Right forelimb (tissue), 1 donor: Measurements from ENCODE around the gene WDR1.
A peak's percentile ranks its signal among the peaks of the same experiment; 100 is the strongest.

Source experiments
- DNase-seq: peaks from one replicate; pipeline ENCODE4 v3.0.0-alpha.2; 2018

WDR1 gene

DNA sequence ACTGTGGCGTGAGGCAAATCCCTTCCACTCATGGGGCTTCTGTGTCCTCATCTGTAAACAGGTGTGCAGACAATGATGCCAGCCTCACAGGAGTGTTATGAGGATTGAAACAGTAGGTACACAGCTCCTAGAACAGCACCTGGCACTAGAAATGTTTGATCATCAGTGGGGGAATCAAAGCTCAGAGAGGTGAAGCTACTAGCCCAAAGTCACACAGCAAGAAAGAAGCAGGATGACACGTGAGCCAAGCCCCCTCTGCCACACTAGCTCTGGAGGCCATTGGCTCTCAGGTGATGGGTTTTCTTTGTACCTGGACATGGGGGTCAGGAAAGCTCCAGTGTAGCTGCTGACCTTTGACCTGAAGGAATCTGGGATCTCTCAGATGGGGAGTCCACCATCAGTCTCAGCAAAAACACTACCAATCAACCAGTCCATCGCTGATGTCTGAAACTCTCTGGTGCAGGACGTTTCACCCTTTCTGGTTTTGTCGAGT, 81.9 kb downstream of the WDR1 start:
- DNase-seq: peak; percentile 4

DNA sequence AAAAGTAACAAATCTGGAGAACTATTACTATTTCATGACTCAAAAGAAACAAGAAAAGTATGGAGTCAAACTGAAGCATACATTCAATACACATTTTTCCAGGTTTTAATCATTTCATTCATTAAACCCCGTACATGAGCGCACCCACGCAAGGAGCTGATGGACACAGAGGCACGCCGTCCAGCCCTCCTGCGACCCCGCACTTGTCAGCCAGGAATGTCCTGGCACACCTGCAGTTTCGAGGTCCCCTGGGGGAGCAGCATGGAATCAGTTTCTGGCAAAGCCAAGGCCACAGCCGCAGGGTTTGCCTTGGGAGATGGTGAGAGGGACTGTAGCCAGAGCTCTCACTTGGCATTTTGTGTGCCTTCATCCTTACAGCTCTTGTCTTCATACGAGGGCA, 82.5 kb downstream of the WDR1 start:
- peak; percentile 36 for DNase-seq

DNA sequence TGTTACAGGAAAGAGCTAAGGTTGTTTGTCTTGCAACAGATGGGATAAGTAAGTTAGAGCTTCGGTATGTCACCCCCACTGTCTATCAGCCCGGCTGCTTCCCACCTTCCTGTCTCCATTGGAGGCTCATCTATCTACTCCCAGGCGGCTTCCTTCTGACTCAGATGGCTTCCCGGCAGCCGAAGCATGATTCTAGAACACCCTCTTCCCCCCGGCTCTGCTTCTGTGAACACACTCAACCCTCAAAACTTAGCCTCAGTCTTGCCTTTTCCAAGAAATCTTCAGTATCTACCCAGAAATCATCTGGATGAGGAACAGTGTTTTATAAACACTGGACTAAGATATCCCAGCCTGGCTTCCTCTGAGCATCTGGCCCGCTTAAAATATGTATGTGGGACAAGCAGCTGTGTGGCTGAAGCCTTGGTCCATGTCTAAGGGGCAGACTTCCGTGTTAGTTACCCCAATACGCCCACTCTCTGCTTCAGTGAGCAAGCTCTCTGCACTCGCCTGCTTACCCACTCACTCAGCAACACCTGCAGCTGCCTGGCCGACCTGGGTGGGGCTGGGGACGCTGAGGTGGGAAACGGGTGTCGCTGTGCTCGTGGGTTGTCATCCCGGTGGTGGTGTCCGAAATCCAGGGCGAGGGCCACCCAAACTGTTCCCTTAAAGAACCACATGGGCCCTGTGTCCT, 83.3 kb downstream of the WDR1 start:
- peak; percentile 38 for DNase-seq

DNA sequence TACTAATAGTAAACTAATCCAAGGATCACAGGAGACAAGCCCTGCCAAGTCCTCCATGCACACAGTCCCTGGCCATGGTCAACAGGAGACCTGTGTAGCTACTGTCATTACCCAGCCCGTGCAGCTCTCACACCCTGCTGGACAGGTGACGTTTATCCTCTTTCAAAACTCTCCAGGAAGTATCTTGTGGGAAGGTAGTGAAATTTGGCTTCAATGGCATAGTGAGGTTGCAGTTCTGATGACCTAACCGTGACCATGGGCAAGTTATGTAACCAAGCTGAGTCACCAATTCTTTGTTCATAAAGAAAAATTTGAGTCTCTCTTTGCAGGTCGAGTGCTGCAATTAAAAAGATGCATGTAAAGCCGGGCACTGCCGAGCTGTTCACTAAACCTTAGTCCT, 84.0 kb downstream of the WDR1 start:
- peak; percentile 16 for DNase-seq

DNA sequence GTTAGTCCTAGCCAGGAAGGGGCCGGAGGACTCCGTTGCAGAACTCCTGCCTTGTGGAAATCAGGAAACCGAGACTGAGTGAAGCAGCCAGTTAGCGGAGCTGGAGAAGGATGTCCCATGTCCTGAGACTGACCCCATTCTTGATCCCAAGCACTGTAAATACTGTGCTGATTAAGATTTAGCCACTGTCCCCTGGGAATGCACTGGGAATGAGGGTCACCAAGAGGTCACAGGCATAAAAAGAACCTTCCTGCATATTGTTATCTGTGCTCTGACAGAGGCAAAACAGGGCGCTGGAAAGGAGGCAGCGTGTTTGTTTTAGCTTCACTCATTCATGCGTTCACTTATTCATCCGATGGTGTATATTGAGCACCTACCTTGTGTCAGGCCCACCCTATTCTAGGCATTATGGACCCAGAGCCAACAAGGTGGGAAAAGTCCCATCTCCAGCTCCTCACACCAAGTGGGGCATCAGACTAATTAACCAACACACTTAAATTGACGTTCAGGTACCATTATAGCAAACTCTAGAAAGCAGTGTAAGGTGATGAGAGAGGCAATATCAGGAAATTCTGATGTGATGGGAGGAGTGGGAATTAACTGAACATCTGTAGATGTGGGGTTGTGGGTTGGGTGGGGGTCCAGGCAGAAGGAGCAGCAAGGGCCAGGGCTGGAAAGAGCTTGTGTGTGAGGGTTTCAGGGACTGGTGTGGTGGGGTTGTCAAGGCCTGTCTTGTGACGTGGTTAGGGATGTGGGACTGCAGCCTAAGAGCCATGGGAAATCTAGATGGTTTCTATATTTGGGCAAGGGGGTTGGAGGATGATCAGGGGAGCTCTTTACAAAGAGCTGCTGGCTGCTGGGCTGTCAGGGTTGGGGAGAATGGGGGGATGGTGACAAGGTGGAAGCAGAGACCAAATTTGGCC, 84.7 kb downstream of the WDR1 start:
- peak; percentile 44 for DNase-seq

DNA sequence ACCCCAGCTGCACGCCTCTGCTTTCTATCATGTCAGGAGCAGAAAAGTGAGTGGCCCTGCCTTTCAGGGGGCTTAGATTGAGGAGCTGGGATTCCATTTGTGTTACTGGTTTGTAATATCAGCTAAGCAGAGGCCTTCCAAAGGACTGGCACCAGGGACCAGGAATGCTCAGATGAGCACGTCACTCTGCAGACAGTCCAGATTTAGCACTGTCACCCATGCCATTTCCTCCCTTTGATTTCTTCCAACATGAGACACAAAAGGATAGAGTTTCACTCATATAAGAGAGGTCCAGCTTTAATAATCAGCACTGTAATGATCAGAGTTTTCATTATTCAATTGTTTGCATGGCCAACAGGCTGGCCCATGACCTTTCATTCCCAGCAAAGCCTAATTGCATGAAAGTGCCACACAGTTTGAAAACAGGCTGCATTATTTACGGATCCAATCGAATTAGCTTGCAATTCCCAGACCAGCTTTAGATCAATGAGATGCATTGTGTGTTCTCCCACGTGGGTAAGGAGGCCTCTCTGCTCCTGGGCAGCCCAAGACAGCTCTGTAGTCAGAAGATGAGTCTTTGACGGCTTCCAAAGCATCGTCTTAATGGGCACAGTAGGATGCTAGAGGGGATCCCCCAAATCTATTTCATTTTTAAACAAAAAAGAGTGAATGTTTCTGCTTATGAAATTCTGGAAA, 85.5 kb downstream of the WDR1 start:
- DNase-seq: peak; percentile 10

DNA sequence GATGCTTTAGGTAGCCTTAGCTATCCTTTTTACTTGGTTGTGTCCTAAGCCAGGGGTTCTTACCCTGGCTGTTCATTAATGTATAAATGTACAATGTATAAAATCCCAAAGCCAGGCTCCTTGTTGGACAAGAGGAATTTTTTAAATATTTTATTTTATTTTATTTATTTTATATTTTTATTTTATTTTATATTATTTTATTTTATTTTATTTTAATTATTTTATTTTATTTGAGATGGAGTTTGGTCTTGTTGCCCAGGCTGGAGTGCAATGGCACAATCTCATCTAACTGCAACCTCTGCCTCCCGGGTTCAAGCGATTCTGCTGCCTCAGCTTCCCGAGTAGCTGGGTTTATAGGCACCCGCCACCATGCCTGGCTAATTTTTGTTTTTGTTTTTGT, 87.2 kb downstream of the WDR1 start:
- DNase-seq: no peak

DNA sequence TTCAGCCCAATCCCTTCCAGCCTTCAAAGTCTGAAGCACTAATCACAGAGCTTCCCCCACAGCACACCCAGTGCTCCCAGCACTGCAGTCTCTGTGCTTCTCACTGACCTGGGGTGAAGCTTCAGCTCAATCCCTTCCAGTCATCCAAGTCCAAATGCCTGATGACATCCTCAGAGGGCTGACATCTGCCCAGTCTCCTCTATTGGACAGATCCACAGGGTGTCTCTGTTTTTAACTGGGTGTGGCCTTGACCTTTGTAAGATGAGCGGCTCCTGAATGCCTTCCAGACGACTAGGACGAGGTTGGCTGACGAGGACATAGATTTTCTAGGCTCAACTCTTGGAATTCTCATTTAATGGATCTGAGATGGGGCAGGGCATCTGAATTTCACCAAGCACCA, 87.7 kb downstream of the WDR1 start:
- DNase-seq: peak; percentile 41

DNA sequence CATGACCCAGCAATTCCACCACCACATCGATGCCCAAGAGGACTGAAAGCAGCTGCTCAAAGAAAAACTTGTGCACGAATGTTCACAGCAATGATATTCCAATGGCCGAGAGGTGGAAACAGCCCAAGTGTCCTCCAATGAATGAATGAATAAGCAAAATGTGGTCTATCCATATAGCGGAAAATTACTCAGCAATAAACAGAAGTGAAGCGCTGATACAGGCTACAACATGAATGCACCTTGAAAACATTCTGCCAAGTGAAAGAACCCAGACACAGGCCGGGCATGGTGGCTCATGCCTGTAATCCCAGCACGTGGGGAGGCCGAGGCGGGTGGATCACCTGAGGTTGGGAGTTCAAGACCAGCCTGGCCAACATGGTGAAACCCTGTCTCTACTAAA, 90.1 kb downstream of the WDR1 start:
- peak; percentile 16 for DNase-seq

DNA sequence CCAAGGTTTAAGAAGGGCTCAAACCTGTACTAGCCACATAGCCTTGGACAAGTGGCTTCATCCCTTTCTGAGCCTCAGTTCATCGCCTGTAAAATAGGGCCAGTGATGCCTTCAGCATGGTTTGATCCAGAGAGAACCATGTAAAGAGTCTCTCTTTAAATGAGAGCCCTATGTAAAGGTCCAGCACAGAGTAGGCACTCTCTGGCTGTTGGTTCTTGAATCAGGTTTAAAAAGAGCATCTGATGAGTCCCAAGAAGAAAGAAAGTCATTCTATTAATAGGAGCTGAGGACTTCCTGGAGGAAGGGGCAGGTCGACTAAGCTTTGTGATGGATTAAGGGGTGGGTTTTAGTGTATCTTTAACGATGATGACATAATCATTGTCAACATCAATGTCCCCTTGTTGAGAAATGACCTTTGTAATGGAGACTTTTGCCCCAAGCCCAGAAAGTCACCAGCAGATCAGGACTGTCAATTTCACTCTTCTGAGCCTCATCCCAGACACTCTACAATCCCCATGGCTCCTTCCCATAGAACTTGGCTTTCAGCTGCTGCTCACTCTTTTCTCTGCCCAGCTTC, 91.3 kb downstream of the WDR1 start:
- no peak for DNase-seq
